Liver (tissue), 3 donors: ENCODE measurements around the gene SET.

Source experiments
- CTCF ChIP-seq: fragments of 150-350 bp; IDR thresholded peaks from 2 replicates; pipeline ENCODE4 v1.5.1; 2017; ENCODE audit warnings: improper control_type of control experiment, low read depth, low read length; ENCODE audit not compliant: missing input control
- RAD21 ChIP-seq, 2 donors: IDR thresholded peaks; 2 replicates each; pipeline ENCODE4 v1.6.1; 2016; ENCODE audit warnings: antibody characterized with exemption in 2 of 2, mild to moderate bottlenecking in 2 of 2
- REST ChIP-seq: IDR thresholded peaks from 2 replicates; pipeline ENCODE4 v1.6.1; 2016; ENCODE audit warnings: antibody characterized with exemption, mild to moderate bottlenecking
- YY1 ChIP-seq: IDR thresholded peaks from 2 replicates; pipeline ENCODE4 v1.6.1; 2016; ENCODE audit warnings: antibody characterized with exemption, mild to moderate bottlenecking
- donor health status: healthy.
- donor health status: healthy.

- TF ChIP-seq YY1 (no peak), CTCF (no peak), RAD21 (IDR thresholded peaks at IDR 0.05) (no peak), REST (no peak)
These were observed 33.6 kb downstream of the SET start for GRCh38 chr9:128722380-128723351.
